ENCODE data around the gene PCSK4.

DNA sequence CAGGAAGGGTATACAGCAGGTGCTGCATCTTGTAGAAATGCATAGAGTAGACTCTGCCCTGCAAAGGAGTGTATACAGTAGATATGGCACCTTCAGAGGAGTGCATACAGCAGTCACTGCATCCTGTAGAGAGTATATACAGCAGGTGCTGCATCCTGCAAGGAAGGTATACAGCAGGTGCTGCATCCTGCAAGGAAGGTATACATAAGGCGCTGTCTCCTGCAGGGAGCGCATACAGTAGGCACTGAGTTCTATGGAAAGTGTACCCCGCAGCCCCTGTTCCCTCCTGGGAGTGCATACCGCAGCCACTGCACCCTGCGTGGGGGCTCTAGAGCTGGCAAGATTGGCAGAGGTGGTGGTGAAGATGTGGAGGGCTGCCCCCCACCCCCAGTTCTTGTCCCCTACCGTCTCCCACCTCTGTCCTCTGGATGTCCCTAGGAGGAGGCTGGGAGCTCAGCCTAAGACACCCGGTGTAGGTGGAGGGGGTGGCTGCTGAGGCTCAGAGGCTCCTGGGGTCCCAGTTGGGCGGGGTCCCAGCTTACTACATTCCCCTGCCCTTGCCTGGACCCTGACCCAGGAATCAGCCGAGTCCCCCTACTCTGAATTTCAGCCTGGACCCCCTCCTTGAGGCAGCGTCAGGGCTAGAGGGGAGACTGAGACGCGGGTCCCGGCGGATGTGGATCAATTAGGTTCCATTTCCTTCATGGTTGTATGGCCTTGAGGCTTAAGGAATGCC lies 25.0 kb upstream of the PCSK4 start:
- TF ChIP-seq, protein P1, sequence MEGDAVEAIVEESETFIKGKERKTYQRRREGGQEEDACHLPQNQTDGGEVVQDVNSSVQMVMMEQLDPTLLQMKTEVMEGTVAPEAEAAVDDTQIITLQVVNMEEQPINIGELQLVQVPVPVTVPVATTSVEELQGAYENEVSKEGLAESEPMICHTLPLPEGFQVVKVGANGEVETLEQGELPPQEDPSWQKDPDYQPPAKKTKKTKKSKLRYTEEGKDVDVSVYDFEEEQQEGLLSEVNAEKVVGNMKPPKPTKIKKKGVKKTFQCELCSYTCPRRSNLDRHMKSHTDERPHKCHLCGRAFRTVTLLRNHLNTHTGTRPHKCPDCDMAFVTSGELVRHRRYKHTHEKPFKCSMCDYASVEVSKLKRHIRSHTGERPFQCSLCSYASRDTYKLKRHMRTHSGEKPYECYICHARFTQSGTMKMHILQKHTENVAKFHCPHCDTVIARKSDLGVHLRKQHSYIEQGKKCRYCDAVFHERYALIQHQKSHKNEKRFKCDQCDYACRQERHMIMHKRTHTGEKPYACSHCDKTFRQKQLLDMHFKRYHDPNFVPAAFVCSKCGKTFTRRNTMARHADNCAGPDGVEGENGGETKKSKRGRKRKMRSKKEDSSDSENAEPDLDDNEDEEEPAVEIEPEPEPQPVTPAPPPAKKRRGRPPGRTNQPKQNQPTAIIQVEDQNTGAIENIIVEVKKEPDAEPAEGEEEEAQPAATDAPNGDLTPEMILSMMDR (IDR thresholded peaks at IDR 0.05; ENCODE audit: low read depth, low read length, poor library complexity, severe bottlenecking) = no peak
- TF ChIP-seq EZH2phosphoT487 (IDR thresholded peaks at IDR 0.05; ENCODE audit: borderline replicate concordance, low read length) = no peak

Data from DOHH2 (cell line).